NCI-H2227 (cell line): Measurements from ENCODE around the gene STX16.

Experiments used
- DNase-seq: peaks from one replicate; lab custom pipeline; 2025; ENCODE audit not compliant: unreplicated experiment; lab: John Stamatoyannopoulos, UW

STX16 gene

DNA sequence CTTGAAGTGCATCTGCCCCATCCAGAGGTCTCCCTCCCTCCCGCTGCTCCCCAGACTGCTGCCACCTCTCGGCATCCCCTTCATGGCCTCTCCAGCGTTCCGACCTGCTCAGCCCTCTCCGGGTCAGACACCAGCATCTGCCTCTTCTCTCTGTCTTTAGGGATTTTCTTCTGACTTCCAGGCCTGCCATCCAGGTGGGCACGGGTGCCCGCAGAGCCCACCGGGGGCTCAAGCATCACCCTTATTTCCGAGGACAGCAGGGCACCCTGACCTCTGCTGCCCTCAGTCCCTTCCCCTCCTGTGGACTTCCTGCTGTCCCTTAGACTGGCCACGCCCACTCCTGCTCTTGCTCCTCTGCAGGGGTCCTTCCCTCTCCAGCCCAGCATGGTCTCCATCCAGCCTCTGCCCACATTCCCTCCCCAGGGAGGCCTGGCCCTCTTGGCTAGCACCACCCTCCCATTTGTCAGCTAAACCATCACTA, 44.9 kb downstream of the STX16 start:
- no peak for DNase-seq

DNA sequence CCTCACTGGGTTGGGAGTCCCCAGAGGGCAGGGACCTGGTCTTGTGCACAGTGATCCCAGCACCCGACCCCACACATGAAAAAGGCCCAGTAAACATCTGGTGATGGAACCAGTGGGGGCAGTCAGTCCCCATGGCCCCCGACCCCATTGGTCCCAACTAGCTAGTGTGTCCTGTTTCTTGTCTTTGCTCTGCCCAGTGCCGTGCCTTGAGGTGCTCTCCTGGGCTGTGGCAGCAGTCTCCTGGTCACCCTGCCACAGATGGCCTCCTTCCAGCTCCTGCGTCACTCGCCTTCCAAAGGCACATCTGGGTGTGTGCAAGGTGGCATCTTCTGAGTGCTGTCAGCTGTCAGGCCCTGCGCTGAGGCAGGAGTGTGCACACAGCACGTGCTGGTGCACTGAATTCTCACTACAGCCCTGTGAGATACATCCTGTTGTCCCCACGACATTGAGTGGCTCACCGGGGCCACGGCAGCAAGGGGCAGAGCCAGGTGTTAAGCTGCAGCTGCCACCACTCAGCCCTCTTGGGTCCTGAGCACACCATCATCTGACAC, 45.4 kb downstream of the STX16 start:
- DNase-seq: no peak

GRCh38 chr20:58697201-58697866, 46.3 kb downstream of the STX16 start:
- DNase-seq: no peak

DNA sequence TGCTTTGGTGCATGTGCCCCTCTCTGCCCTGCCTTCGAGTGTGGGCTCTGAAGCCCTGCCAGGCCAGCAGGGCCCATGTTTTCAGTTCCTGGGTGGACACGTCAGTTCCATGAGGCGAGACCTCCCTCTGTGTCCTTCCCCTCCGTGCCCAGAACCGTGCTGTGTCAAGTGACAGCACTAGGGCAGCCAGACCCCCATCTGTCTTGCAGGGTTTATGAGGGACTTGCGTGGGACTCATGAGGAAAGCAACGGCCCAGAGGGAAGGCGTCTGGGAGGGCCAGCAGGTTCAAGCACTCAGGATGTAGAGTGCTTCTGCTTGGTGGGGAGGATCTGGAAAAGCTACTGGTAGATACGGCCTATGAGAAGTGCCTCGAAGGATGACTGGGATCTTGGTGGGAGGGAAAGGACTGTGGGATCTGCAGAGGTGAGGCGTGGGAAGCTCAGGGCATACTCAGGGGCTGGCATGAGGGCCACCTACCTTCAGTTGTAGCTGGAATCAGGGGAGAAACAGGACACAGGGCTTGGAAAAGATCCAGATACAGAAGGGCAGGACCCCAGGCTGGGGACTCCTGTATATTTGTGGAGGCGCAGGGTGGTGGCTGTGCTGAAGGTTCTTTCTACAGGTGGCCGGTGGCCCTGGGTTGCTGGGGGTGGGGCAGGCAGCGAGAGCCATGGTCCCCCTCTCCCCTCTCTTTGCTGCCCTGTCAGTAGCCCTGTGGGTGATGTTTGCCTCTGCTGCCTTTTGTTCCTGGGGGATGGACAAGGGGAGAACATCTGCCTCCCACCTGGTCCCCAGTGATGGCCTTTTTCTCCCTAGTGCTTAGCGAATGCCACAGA, 47.0 kb downstream of the STX16 start:
- no peak for DNase-seq

GRCh38 chr20:58698741-58699622, 47.9 kb downstream of the STX16 start:
- no peak for DNase-seq

DNA sequence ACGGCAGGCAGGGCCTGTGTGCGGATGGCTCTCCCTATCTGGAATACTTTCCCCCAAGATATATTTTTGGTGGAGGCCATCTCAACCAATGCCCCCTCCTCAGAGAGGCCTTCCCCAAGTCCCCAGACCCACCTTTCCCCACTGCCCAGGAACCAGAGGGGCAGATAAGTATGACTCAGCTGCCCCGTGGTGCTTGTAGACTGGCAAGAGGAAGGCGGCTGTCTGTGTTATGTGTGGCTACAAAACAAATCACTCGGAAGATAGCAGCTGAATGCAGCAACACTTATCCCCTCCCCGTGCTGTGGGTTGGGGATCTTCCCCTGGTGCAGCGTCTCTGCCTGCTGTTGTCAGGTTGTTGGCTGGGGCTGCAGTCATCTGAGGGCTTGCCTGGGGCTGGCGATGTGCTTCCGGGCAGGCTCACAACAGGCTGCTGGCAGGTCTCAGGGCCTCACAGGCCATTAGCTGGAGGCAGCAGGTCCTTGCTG, 48.6 kb downstream of the STX16 start:
- no peak for DNase-seq

- DNase-seq: no peak
Measured at GRCh38 chr20:58700121-58700821, 49.2 kb downstream of the STX16 start.

GRCh38 chr20:58700823-58701222, 49.7 kb downstream of the STX16 start:
- no peak for DNase-seq

- no peak for DNase-seq
Measured at GRCh38 chr20:58701431-58702160, 50.5 kb downstream of the STX16 start.

DNA sequence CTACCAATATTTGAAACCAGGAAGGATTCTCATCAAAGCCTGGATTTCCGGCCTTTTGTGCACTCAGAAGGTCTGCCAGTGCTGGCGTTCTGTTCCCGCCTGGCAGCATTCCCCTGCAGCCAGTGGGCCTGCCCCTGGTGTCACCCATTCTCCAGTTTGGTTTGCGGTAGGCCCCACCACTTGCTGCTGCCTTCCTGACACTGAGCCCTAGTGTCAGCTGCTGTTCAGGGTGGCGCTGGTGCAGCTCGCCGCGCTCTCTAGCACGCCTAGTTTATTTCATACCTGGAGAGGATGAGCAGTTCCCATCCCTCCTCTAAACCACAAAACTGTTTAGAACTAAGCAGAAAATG, 51.1 kb downstream of the STX16 start:
- DNase-seq: no peak

- no peak for DNase-seq
Measured at GRCh38 chr20:58702859-58703648, 52.0 kb downstream of the STX16 start.

GRCh38 chr20:58703765-58704371, 52.8 kb downstream of the STX16 start:
- no peak for DNase-seq

- no peak for DNase-seq
Measured at GRCh38 chr20:58705208-58705926, 54.3 kb downstream of the STX16 start.

GRCh38 chr20:58706150-58706892, 55.2 kb downstream of the STX16 start:
- no peak for DNase-seq

GRCh38 chr20:58706975-58707681, 56.0 kb downstream of the STX16 start:
- DNase-seq: no peak

DNA sequence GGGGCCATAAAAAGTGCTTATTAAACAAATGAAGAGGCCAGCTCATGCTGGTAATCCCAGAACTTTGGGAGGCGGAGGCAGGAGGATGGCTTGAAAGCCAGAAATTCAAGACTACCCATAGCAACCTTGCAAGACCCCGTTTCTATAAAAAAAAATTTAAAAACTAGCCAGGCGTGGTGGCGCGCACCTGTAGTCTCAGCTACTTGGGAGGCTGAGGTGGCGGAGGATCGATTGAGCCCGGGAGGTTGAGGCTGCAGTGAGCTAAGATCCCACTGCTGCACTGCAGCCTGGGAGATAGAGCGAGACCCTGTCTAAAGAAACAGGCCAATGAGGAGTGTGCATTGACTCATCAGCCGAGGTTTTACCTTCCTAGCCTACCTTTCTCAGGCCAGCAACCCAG, 56.7 kb downstream of the STX16 start:
- no peak for DNase-seq
